ENCODE results near the gene ADAMTS16. TPM values are rescaled to one million over a fixed set of nuclear protein-coding genes. Genes with fewer than 3 reads are reported as not detected.

The ADAMTS16 gene
- total and polyA plus RNA-seq, 7 donors = under 0.01 to 5.3 (median 0.16) TPM; not detected in 2

DNA sequence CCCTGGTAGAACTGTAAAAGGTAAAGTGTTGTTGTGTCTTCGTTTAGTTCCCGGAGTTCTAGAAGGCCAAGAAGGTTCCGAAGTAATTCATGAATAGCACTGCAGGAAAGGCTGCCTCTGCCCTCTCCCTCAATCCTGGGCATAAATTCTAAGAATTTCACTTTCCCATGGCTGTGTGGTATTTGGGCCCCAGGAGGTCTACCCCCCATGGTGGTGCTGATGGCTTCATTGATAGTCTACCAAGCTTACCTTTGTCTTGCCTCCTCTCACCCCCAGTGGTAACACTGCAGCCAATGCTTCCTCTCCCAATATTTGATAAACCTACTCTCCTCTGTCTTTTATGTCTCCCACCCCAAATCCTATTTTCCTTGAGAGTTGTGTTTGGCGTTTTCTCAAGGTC, 39.5 kb downstream of the ADAMTS16 start:
- H3K4me1 ChIP-seq = no peaks in the 10 kb centered on the region
- no peak for DNase-seq

DNA sequence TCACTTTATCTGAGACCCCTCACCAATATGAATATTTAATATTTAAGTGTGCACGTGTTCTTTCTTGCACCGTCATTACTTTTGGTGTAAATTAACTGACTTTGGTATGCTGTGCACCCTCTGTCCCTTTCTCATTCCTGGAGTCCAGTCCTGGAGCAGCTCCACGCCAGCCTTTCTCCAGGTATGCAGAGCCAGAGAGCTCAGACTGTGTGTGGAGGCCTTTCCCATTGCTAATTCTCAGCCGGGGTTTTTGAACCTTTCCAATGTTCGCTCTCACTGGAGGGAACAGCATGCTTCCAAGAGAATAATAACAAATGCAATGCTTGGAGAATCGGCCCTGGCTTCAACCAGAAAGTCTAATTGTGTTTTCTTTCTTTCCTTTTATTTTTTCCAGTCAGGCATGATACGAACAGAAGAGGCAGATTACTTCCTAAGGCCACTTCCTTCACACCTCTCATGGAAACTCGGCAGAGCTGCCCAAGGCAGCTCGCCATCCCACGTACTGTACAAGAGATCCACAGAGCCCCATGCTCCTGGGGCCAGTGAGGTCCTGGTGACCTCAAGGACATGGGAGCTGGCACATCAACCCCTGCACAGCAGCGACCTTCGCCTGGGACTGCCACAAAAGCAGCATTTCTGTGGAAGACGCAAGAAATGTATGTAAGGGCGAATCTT, 41.7 kb downstream of the ADAMTS16 start:
- intact Hi-C loops (cut with DNase I) = no loop called here
- Histone ChIP-seq H3K9me3 (no peaks in the 10 kb centered on the region), H3K27me3 (no peaks in the 10 kb centered on the region), H3K36me3 (no peaks in the 10 kb centered on the region), H3K4me3 (no peak overlapping the region), H3K4me1 (no peaks in the 10 kb centered on the region), H3K27ac (no peak overlapping the region)
- no peak for DNase-seq
- WGBS, 2 donors = 67 to 74% methylated on average over 14 of the region's 14 CpGs
- TF ChIP-seq POLR2AphosphoS5 (IDR thresholded peaks at IDR 0.05) (no peak), EP300 (IDR thresholded peaks at IDR 0.05) (no peak), CTCF (IDR thresholded peaks at IDR 0.05) (no peak), POLR2A (IDR thresholded peaks at IDR 0.05) (no peak)

More for the DNA sequence above, 39.5 kb downstream of the ADAMTS16 start:
- no peak overlapping the region for H3K4me3 ChIP-seq
- intact Hi-C loops (cut with DNase I) = no loop called here
- TF ChIP-seq EP300 (IDR thresholded peaks at IDR 0.05) = no peak
- no peak for TF ChIP-seq POLR2A (IDR thresholded peaks at IDR 0.05)
- no peak for TF ChIP-seq POLR2AphosphoS5 (IDR thresholded peaks at IDR 0.05)
- TF ChIP-seq CTCF (IDR thresholded peaks at IDR 0.05) = no peak
- H3K27ac ChIP-seq = no peak overlapping the region
- H3K27me3 ChIP-seq = no peaks in the 10 kb centered on the region
- H3K36me3 ChIP-seq = no peaks in the 10 kb centered on the region
- 66 to 80% methylated on average over 4 of the region's 4 CpGs for WGBS, 2 donors
- H3K9me3 ChIP-seq = no peaks in the 10 kb centered on the region

GRCh38 chr5:5182508-5183188, 42.5 kb downstream of the ADAMTS16 start:
- no peak overlapping the region for H3K4me3 ChIP-seq
- no peaks in the 10 kb centered on the region for H3K27me3 ChIP-seq
- no peak for DNase-seq
- H3K9me3 ChIP-seq = no peaks in the 10 kb centered on the region
- intact Hi-C loops (cut with DNase I) = no loop called here
- H3K4me1 ChIP-seq = no peaks in the 10 kb centered on the region
- H3K27ac ChIP-seq = no peak overlapping the region
- WGBS, 2 donors = 45 to 58% methylated on average over 5 of the region's 5 CpGs
- TF ChIP-seq CTCF (IDR thresholded peaks at IDR 0.05) (no peak), POLR2AphosphoS5 (IDR thresholded peaks at IDR 0.05) (no peak), EP300 (IDR thresholded peaks at IDR 0.05) (no peak), POLR2A (IDR thresholded peaks at IDR 0.05) (no peak)
- H3K36me3 ChIP-seq = no peaks in the 10 kb centered on the region

GRCh38 chr5:5183189-5183699, 43.1 kb downstream of the ADAMTS16 start:
- DNase-seq = no peak
- WGBS, 2 donors = 24 to 41% methylated on average over 16 of the region's 16 CpGs
- no peaks in the 10 kb centered on the region for H3K36me3 ChIP-seq
- no peaks in the 10 kb centered on the region for H3K4me1 ChIP-seq
- no peak for TF ChIP-seq EP300 (IDR thresholded peaks at IDR 0.05)
- TF ChIP-seq CTCF (IDR thresholded peaks at IDR 0.05) = no peak
- TF ChIP-seq POLR2AphosphoS5 (IDR thresholded peaks at IDR 0.05) = no peak
- TF ChIP-seq POLR2A (IDR thresholded peaks at IDR 0.05) = no peak
- no peaks in the 10 kb centered on the region for H3K27me3 ChIP-seq
- no peak overlapping the region for H3K4me3 ChIP-seq
- H3K9me3 ChIP-seq = no peaks in the 10 kb centered on the region
- no peak overlapping the region for H3K27ac ChIP-seq
- intact Hi-C loops (cut with DNase I) = no loop called here
